Transverse colon (tissue), 3 donors: Measurements from ENCODE around the gene EPHB4.

Experiments
- POLR2A ChIP-seq: fragments of 450-650 bp; IDR thresholded peaks from one replicate; pipeline ENCODE4 v1.6.1; 2016; ENCODE audit warnings: antibody characterized with exemption, mild to moderate bottlenecking, moderate library complexity
- TF ChIP-seq, protein P1 (sequence below), 5 experiments: fragments of 200-600 bp in 3 of 5; fragments of 450-650 bp in 2 of 5; sonication (generic) in 3 of 5; IDR thresholded peaks; 1 replicate in 2 of 5; 2 replicates in 3 of 5; pipeline ENCODE4 v1.5.1; 2016 to 2017; ENCODE audit warnings: antibody characterized with exemption in 5 of 5, inconsistent platforms in 3 of 5, mild to moderate bottlenecking in 2 of 5, moderate library complexity in 1 of 5

- TF ChIP-seq, protein P1, sequence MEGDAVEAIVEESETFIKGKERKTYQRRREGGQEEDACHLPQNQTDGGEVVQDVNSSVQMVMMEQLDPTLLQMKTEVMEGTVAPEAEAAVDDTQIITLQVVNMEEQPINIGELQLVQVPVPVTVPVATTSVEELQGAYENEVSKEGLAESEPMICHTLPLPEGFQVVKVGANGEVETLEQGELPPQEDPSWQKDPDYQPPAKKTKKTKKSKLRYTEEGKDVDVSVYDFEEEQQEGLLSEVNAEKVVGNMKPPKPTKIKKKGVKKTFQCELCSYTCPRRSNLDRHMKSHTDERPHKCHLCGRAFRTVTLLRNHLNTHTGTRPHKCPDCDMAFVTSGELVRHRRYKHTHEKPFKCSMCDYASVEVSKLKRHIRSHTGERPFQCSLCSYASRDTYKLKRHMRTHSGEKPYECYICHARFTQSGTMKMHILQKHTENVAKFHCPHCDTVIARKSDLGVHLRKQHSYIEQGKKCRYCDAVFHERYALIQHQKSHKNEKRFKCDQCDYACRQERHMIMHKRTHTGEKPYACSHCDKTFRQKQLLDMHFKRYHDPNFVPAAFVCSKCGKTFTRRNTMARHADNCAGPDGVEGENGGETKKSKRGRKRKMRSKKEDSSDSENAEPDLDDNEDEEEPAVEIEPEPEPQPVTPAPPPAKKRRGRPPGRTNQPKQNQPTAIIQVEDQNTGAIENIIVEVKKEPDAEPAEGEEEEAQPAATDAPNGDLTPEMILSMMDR (IDR thresholded peaks at IDR 0.05), result no peak
- no peak for TF ChIP-seq POLR2A
Observed at GRCh38 chr7:100826514-100827329, 601 bp downstream of the EPHB4 start.
